Choroid plexus epithelial cell (primary cell): ENCODE results near the gene DDX39A.

Experiments used
- DNase-seq: peaks from one replicate; pipeline ENCODE4 v3.0.0-alpha.2; 2010; ENCODE audit warnings: low read depth
- H3K4me3 ChIP-seq: 2 replicates; pipeline ENCODE4 v1.5.1; 2011; ENCODE audit warnings: low read depth, mild to moderate bottlenecking, control low read depth, low read length, moderate library complexity
- CTCF ChIP-seq: conservative IDR thresholded peaks from 2 replicates; pipeline ENCODE4 v1.5.1; 2011; ENCODE audit warnings: low read depth, mild to moderate bottlenecking, control low read depth, inconsistent platforms, low read length, moderate library complexity

Gene DDX39A

DNA sequence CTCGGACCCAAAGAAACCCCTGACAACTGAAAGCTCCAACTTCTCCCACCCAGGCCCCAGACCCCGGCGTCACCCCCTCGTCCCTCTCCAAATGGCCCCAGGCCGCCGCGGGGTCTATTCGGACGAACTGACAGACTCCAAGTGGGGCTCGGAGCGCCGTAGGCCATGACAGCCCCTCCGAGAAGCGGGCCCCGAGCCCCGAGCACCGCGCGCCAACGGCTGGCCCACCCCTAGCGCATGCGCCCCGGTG lies 360 bp downstream of the DDX39A start:
- H3K4me3 ChIP-seq = peak overlapping the region; percentile 92
- TF ChIP-seq CTCF = no peak
- DNase-seq = no peak

- TF ChIP-seq CTCF = no peak
- H3K4me3 ChIP-seq = no peak overlapping the region
- DNase-seq = no peak
These were observed 2.3 kb downstream of the DDX39A start for GRCh38 chr19:14416817-14417231.

GRCh38 chr19:14414926-14415690 lies 4.0 kb downstream of the DDX39A start:
- DNase-seq = no peak
- H3K4me3 ChIP-seq = no peak overlapping the region
- no peak for TF ChIP-seq CTCF

- no peak overlapping the region for H3K4me3 ChIP-seq
- no peak for TF ChIP-seq CTCF
- DNase-seq = peak; percentile 67
These were observed 5.4 kb downstream of the DDX39A start for GRCh38 chr19:14413693-14414181.

DNA sequence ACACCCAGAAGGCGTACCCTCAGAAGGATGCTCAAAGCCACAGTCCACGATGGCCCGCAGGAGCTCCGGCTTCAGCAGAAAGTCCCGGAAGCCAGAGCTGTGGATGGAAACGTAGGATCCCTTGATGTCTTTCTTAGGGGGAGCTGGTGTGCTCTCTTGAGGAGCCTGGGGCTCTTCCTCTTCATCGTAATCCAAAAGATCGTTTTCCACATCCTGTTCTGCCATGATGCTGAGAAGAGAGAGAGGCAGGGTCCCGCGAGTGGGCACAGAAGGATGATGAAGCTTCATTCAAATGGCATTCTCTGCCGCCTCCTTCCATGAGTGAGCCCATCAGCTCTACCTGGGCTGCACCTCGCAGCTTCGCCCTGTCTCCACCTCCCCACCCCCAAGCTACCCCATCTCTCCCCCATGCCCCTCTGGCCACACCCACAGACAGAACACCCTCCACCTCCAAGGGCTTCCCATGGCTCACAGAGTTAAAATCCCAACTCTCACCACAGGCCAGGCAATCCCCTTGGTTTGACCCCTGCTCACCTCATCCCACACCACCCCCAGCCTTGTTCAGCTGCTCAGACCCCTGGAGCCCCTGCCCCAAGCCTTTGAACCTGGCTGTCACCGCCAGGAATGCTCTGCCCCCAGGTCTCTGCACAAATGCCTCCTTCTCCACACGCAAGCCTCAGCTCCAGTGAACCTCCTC lies 6.0 kb downstream of the DDX39A start:
- no peak overlapping the region for H3K4me3 ChIP-seq
- DNase-seq = no peak
- TF ChIP-seq CTCF = no peak

GRCh38 chr19:14412324-14412995 lies 6.7 kb downstream of the DDX39A start:
- no peak for DNase-seq
- no peak overlapping the region for H3K4me3 ChIP-seq
- TF ChIP-seq CTCF = no peak
